ENCODE results near the gene GLOD4.

DNA sequence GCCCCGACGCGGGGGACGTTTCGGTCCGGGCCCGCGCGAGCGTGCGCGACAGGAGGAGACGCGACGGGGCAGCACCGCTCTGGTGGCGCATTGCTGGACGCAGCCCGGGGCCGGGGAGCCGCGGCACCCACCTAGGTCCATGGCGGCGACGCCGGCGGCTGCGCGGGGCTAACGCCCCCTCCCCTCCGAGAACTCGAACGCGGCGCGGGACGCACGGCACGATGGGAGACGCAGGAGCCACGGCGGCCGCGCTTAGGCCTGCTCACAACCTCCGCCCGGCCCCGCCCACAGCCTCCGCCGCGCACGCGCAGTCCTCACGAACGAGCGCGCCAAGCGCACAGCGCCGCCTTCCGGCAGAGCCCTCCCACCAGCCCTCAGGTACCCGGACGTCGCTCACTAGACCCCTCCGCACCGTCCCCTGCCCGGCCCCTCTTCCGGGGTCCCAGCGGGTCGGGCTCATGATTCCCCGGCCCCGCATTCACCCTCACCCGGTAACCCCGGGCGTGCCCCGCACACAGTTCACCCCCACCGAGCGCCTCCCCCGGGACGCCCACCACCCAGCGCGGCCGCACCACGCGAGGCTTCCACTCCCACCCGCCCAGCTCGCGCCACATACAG, 30.0 kb downstream of the GLOD4 start, which contains the start of gene GEMIN4:
- TF ChIP-seq, protein P1, sequence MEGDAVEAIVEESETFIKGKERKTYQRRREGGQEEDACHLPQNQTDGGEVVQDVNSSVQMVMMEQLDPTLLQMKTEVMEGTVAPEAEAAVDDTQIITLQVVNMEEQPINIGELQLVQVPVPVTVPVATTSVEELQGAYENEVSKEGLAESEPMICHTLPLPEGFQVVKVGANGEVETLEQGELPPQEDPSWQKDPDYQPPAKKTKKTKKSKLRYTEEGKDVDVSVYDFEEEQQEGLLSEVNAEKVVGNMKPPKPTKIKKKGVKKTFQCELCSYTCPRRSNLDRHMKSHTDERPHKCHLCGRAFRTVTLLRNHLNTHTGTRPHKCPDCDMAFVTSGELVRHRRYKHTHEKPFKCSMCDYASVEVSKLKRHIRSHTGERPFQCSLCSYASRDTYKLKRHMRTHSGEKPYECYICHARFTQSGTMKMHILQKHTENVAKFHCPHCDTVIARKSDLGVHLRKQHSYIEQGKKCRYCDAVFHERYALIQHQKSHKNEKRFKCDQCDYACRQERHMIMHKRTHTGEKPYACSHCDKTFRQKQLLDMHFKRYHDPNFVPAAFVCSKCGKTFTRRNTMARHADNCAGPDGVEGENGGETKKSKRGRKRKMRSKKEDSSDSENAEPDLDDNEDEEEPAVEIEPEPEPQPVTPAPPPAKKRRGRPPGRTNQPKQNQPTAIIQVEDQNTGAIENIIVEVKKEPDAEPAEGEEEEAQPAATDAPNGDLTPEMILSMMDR (IDR thresholded peaks at IDR 0.05; ENCODE audit: insufficient read depth, low read depth, low read length) = peak; percentile 59
- no peak for TF ChIP-seq EZH2 (IDR thresholded peaks at IDR 0.05; ENCODE audit: insufficient read depth, low read length)
